Panc1 (cell line): ENCODE measurements around the gene TRMT11. TPM values are rescaled to one million over a fixed set of nuclear protein-coding genes. Genes with fewer than 3 reads are reported as not detected.

Source experiments
- ATAC-seq: fragments of 200-7000 bp; cut with Tn5 transposase; 2 replicates; pipeline ENCODE4 v1.9.1; 2020; ENCODE audit warnings: mild to moderate bottlenecking, moderate library complexity
- BruUV-seq: library from RNA; stranded (reverse); fragments of 400-500 nt; replicated peaks from 2 replicates; lab custom pipeline; 2021; lab: Mats Ljungman, UMichigan
- CTCF ChIA-PET: fragments of 300-600 bp; sonication (Branson Sonifier 250); formaldehyde crosslinking; loops from one replicate; lab custom pipeline; 2022; ENCODE audit warnings: antibody characterized with exemption; lab: Charles Lee
- POLR2A ChIA-PET: fragments of 300-600 bp; sonication (Branson Sonifier 250); formaldehyde crosslinking; loops from one replicate; lab custom pipeline; 2022; ENCODE audit warnings: antibody characterized with exemption; lab: Charles Lee
- DNase-seq: peaks from one replicate; pipeline ENCODE4 v3.0.0-alpha.2; 2010; ENCODE audit warnings: low read depth, low spot score
- H3K27ac ChIP-seq: 2 replicates; pipeline ENCODE4 v1.5.1; 2011; ENCODE audit warnings: mild to moderate bottlenecking, low read length, inconsistent platforms
- H3K27me3 ChIP-seq: fragments of 200-500 bp; sonication (Bioruptor generic); 2 replicates; pipeline ENCODE4 v1.6.0; 2014; ENCODE audit warnings: low read length, inconsistent platforms; ENCODE audit not compliant: control insufficient read depth, insufficient read depth
- H3K36me3 ChIP-seq: fragments of 200-500 bp; sonication (Bioruptor generic); 2 replicates; pipeline ENCODE4 v1.5.1; 2014; ENCODE audit warnings: inconsistent platforms, mild to moderate bottlenecking, low read length, moderate library complexity; ENCODE audit not compliant: control insufficient read depth, insufficient read depth
- H3K4me1 ChIP-seq: 2 replicates; pipeline ENCODE4 v1.5.1; 2011; ENCODE audit warnings: inconsistent platforms, mild to moderate bottlenecking, low read length, moderate library complexity; ENCODE audit not compliant: control insufficient read depth, insufficient read depth
- H3K4me3 ChIP-seq, 2 experiments: 2 replicates each; pipeline ENCODE4 v1.5.1; 2011 to 2012; ENCODE audit warnings: low read depth in 2 of 2, low read length in 2 of 2, mild to moderate bottlenecking in 2 of 2, inconsistent platforms in 1 of 2, moderate library complexity in 1 of 2
- H3K9me3 ChIP-seq: fragments of 200-500 bp; sonication (Bioruptor generic); 2 replicates; pipeline ENCODE4 v1.5.1; 2014; ENCODE audit warnings: low read depth, mild to moderate bottlenecking, inconsistent platforms, low read length, moderate library complexity; ENCODE audit not compliant: control insufficient read depth, insufficient read depth
- CTCF ChIP-seq: fragments of 450-650 bp; IDR thresholded peaks from 2 replicates; pipeline ENCODE4 v1.5.1; 2017; ENCODE audit warnings: mild to moderate bottlenecking
- POLR2AphosphoS5 ChIP-seq: IDR thresholded peaks from 2 replicates; pipeline ENCODE4 v1.6.1; 2012; ENCODE audit warnings: mild to moderate bottlenecking, low read depth, low read length, moderate library complexity
- REST ChIP-seq, 2 experiments: IDR thresholded peaks; 2 replicates each; pipeline ENCODE4 v1.6.1; 2011 to 2012; ENCODE audit warnings: low read depth in 2 of 2, control low read depth in 1 of 2, low read length in 1 of 2, mild to moderate bottlenecking in 1 of 2, moderate library complexity in 1 of 2; ENCODE audit not compliant: insufficient read depth in 1 of 2
- SIN3A ChIP-seq: IDR thresholded peaks from 2 replicates; pipeline ENCODE4 v1.6.1; 2012; ENCODE audit warnings: low read depth, mild to moderate bottlenecking, low read length, moderate library complexity, borderline replicate concordance; ENCODE audit not compliant: insufficient read depth
- TCF7L2 ChIP-seq: IDR thresholded peaks from 2 replicates; pipeline ENCODE4 v1.6.1; 2011; ENCODE audit warnings: mild to moderate bottlenecking, low read depth, low read length, inconsistent platforms
- in situ Hi-C: cut with HindIII; loops from 2 replicates; pipeline ENCODE4 v1.10.0; 2016; ENCODE audit warnings: low sequenced_read_pairs, low pct_unique_long_range_greater_than_20kb
- intact Hi-C: fragments of 100-400 bp; cut with micrococcal nuclease; formaldehyde crosslinking; loops from one replicate; pipeline ENCODE4 v1.10.0; 2022; ENCODE audit not compliant: unreplicated experiment
- total RNA-seq: library from RNA; stranded (reverse); gene quantifications from one replicate; pipeline ENCODE4 v1.2.1, GENCODE V29; 2021; ENCODE audit not compliant: unreplicated experiment

TRMT11 gene
- total RNA-seq, 1 experiment from 2014 or later = 34.3 TPM

- CTCF ChIA-PET = interaction anchor here (1.4 kb wide), 1 partner anchor 13 kb away, joined by 6 read pairs; the partner anchor contains the start of gene HINT3
- H3K4me3 ChIP-seq = no peak overlapping the region
- DNase-seq (no peak), ATAC-seq (0 out of 2 replicates have a peak, but pooled peaks have one; percentile 27)
- H3K27ac ChIP-seq = no peak overlapping the region
- no peaks in the 10 kb centered on the region for H3K36me3 ChIP-seq
- POLR2A ChIA-PET = interaction anchor here (1.0 kb wide), 1 partner anchor 151 kb away, joined by 3 read pairs; no protein-coding TSS in a partner anchor
- H3K9me3 ChIP-seq = no peaks in the 10 kb centered on the region
- TF ChIP-seq POLR2AphosphoS5 (no peak), CTCF (no peak), REST (IDR thresholded peaks at IDR 0.05; ENCODE audit: insufficient read depth in 1 of 2, low read depth in 2 of 2, low read length in 1 of 2) (no peak), TCF7L2 (no peak), SIN3A (no peak)
- H3K4me1 ChIP-seq = no peaks in the 10 kb centered on the region; the same call in 1 of the 2 replicates
- peaks cover 11% of the 10 kb centered on the region; the same call in 1 of the 2 replicates for H3K27me3 ChIP-seq
- no TSS peak for BruUV-seq
- in situ Hi-C loops = no loop called here
- intact Hi-C loops = no loop called here
Measured at GRCh38 chr6:125942672-125943527, 43.4 kb upstream of the TRMT11 start.

GRCh38 chr6:125943528-125944433 is 42.6 kb upstream of the TRMT11 start:
- no peak overlapping the region for H3K27ac ChIP-seq
- H3K4me1 ChIP-seq = no peaks in the 10 kb centered on the region; the same call in 1 of the 2 replicates
- H3K36me3 ChIP-seq = no peaks in the 10 kb centered on the region
- H3K9me3 ChIP-seq = no peaks in the 10 kb centered on the region
- no peak overlapping the region for H3K4me3 ChIP-seq
- CTCF ChIA-PET = interaction anchor here (1.4 kb wide), 1 partner anchor 12 kb away, joined by 6 read pairs; the partner anchor contains the start of gene HINT3
- POLR2A ChIA-PET = interaction anchor here (0.6 to 1.0 kb wide), 2 partner anchors 152 to 155 kb away, joined by 3 read pairs; no protein-coding TSS in a partner anchor
- H3K27me3 ChIP-seq = peaks cover 11% of the 10 kb centered on the region; the same call in 1 of the 2 replicates
- ATAC-seq (no peak), DNase-seq (no peak)
- BruUV-seq = no TSS peak
- TF ChIP-seq REST (IDR thresholded peaks at IDR 0.05; ENCODE audit: insufficient read depth in 1 of 2, low read depth in 2 of 2, low read length in 1 of 2) (no peak), TCF7L2 (no peak)
- in situ Hi-C loops = no loop called here
- intact Hi-C loops = no loop called here
